ENCODE data around the gene ZNF511.

The ZNF511 gene

GRCh38 chr10:133293810-133294119 is 14.9 kb upstream of the ZNF511 start:
- Histone ChIP-seq H3K9me3 (no peaks in the 10 kb centered on the region), H3K36me3 (replicated peaks) (peaks cover 62% of the 10 kb centered on the region), H3K27me3 (ENCODE audit: low read depth) (no peaks in the 10 kb centered on the region), H3K4me1 (no peaks in the 10 kb centered on the region), H3K4me3 (no peak overlapping the region)
- DNase-seq (ENCODE audit: low spot score in 2 of 2), result no peak
- in situ Hi-C loops (cut with MboI; ENCODE audit: low sequenced_read_pairs), result no loop called here

- in situ Hi-C loops (cut with MboI; ENCODE audit: low sequenced_read_pairs), result no loop called here
- H3K36me3 ChIP-seq (replicated peaks), result peaks cover 60% of the 10 kb centered on the region
These were observed 14.5 kb upstream of the ZNF511 start for GRCh38 chr10:133294189-133294588.

GRCh38 chr10:133295426-133296320 is 13.0 kb upstream of the ZNF511 start:
- DNase-seq (ENCODE audit: low spot score in 2 of 2), result no peak
- H3K4me3 ChIP-seq, result no peak overlapping the region
- no peaks in the 10 kb centered on the region for H3K9me3 ChIP-seq
- no peaks in the 10 kb centered on the region for H3K27me3 ChIP-seq (ENCODE audit: low read depth)
- in situ Hi-C loops (cut with MboI; ENCODE audit: low sequenced_read_pairs), result no loop called here
- H3K4me1 ChIP-seq, result no peaks in the 10 kb centered on the region
- H3K36me3 ChIP-seq (replicated peaks), result peaks cover 63% of the 10 kb centered on the region

More at GRCh38 chr10:133294189-133294588, 14.5 kb upstream of the ZNF511 start:
- H3K4me1 ChIP-seq, result no peaks in the 10 kb centered on the region
- H3K4me3 ChIP-seq, result no peak overlapping the region
- no peaks in the 10 kb centered on the region for H3K27me3 ChIP-seq (ENCODE audit: low read depth)
- DNase-seq (ENCODE audit: low spot score in 2 of 2), result no peak
- H3K9me3 ChIP-seq, result no peaks in the 10 kb centered on the region

- no peaks in the 10 kb centered on the region for H3K27me3 ChIP-seq (ENCODE audit: low read depth)
- H3K36me3 ChIP-seq (replicated peaks), result peaks cover 59% of the 10 kb centered on the region
- no peaks in the 10 kb centered on the region for H3K4me1 ChIP-seq
- in situ Hi-C loops (cut with MboI; ENCODE audit: low sequenced_read_pairs), result no loop called here
- DNase-seq (ENCODE audit: low spot score in 2 of 2), result no peak
- H3K4me3 ChIP-seq, result no peak overlapping the region
- no peaks in the 10 kb centered on the region for H3K9me3 ChIP-seq
These were observed 11.2 kb upstream of the ZNF511 start for GRCh38 chr10:133297504-133297903.

GRCh38 chr10:133298466-133298865 is 10.2 kb upstream of the ZNF511 start:
- Histone ChIP-seq H3K36me3 (replicated peaks) (peaks cover 54% of the 10 kb centered on the region), H3K4me1 (no peaks in the 10 kb centered on the region), H3K4me3 (no peak overlapping the region), H3K9me3 (no peaks in the 10 kb centered on the region), H3K27me3 (ENCODE audit: low read depth) (no peaks in the 10 kb centered on the region)
- no peak for DNase-seq (ENCODE audit: low spot score in 2 of 2)
- in situ Hi-C loops (cut with MboI; ENCODE audit: low sequenced_read_pairs), result no loop called here

- H3K27me3 ChIP-seq (ENCODE audit: low read depth), result no peaks in the 10 kb centered on the region
- H3K9me3 ChIP-seq, result no peaks in the 10 kb centered on the region
- no peak overlapping the region for H3K4me3 ChIP-seq
- peaks cover 50% of the 10 kb centered on the region for H3K36me3 ChIP-seq (replicated peaks)
- no peaks in the 10 kb centered on the region for H3K4me1 ChIP-seq
- DNase-seq (ENCODE audit: low spot score in 2 of 2), result no peak
- in situ Hi-C loops (cut with MboI; ENCODE audit: low sequenced_read_pairs), result no loop called here
These were observed 9.5 kb upstream of the ZNF511 start for GRCh38 chr10:133299224-133299623.

- in situ Hi-C loops (cut with MboI; ENCODE audit: low sequenced_read_pairs), result no loop called here
- H3K4me1 ChIP-seq, result no peaks in the 10 kb centered on the region
- H3K9me3 ChIP-seq, result no peaks in the 10 kb centered on the region
- no peak for DNase-seq (ENCODE audit: low spot score in 2 of 2)
- H3K27me3 ChIP-seq (ENCODE audit: low read depth), result no peaks in the 10 kb centered on the region
- peaks cover 48% of the 10 kb centered on the region for H3K36me3 ChIP-seq (replicated peaks)
- no peak overlapping the region for H3K4me3 ChIP-seq
These were observed 9.0 kb upstream of the ZNF511 start for GRCh38 chr10:133299738-133300137.

- H3K4me3 ChIP-seq, result no peak overlapping the region
- in situ Hi-C loops (cut with MboI; ENCODE audit: low sequenced_read_pairs), result no loop called here
- no peaks in the 10 kb centered on the region for H3K27me3 ChIP-seq (ENCODE audit: low read depth)
- H3K36me3 ChIP-seq (replicated peaks), result peaks cover 29% of the 10 kb centered on the region
- no peaks in the 10 kb centered on the region for H3K4me1 ChIP-seq
- no peak for DNase-seq (ENCODE audit: low spot score in 2 of 2)
- H3K9me3 ChIP-seq, result no peaks in the 10 kb centered on the region
These were observed 6.5 kb upstream of the ZNF511 start for GRCh38 chr10:133302230-133302629.

GRCh38 chr10:133303206-133303605 is 5.5 kb upstream of the ZNF511 start:
- Histone ChIP-seq H3K9me3 (no peaks in the 10 kb centered on the region), H3K4me1 (no peaks in the 10 kb centered on the region), H3K27me3 (ENCODE audit: low read depth) (no peaks in the 10 kb centered on the region), H3K4me3 (no peak overlapping the region), H3K36me3 (replicated peaks) (peaks cover 20% of the 10 kb centered on the region)
- no peak for DNase-seq (ENCODE audit: low spot score in 2 of 2)
- in situ Hi-C loops (cut with MboI; ENCODE audit: low sequenced_read_pairs), result no loop called here

GRCh38 chr10:133306097-133306476 is 2.6 kb upstream of the ZNF511 start:
- in situ Hi-C loops (cut with MboI; ENCODE audit: low sequenced_read_pairs), result no loop called here
- Histone ChIP-seq H3K27me3 (ENCODE audit: low read depth) (no peaks in the 10 kb centered on the region), H3K9me3 (no peaks in the 10 kb centered on the region), H3K4me1 (no peaks in the 10 kb centered on the region), H3K4me3 (no peak overlapping the region), H3K36me3 (replicated peaks) (peaks cover 3% of the 10 kb centered on the region)
- no peak for DNase-seq (ENCODE audit: low spot score in 2 of 2)

- Histone ChIP-seq H3K9me3 (no peaks in the 10 kb centered on the region), H3K27me3 (ENCODE audit: low read depth) (no peaks in the 10 kb centered on the region), H3K4me1 (no peaks in the 10 kb centered on the region), H3K36me3 (replicated peaks) (peaks cover 3% of the 10 kb centered on the region), H3K4me3 (no peak overlapping the region)
- no peak for DNase-seq (ENCODE audit: low spot score in 2 of 2)
- in situ Hi-C loops (cut with MboI; ENCODE audit: low sequenced_read_pairs), result no loop called here
These were observed 1.8 kb upstream of the ZNF511 start for GRCh38 chr10:133306941-133307379.

GRCh38 chr10:133307776-133308420 is 816 bp upstream of the ZNF511 start:
- no peaks in the 10 kb centered on the region for H3K4me1 ChIP-seq
- H3K36me3 ChIP-seq (replicated peaks), result no peaks in the 10 kb centered on the region; the same call in 1 of the 2 replicates
- H3K4me3 ChIP-seq, result peak overlapping the region; percentile 71
- H3K9me3 ChIP-seq, result no peaks in the 10 kb centered on the region
- in situ Hi-C loops (cut with MboI; ENCODE audit: low sequenced_read_pairs), result no loop called here
- no peaks in the 10 kb centered on the region for H3K27me3 ChIP-seq (ENCODE audit: low read depth)
- DNase-seq (ENCODE audit: low spot score in 2 of 2), result peak; percentile 64 to 90

- peak; percentile 69 to 94 for DNase-seq (ENCODE audit: low spot score in 2 of 2)
- in situ Hi-C loops (cut with MboI; ENCODE audit: low sequenced_read_pairs), result no loop called here
- peak overlapping the region; percentile 71 for H3K4me3 ChIP-seq
These were observed 496 bp downstream of the ZNF511 start for GRCh38 chr10:133309100-133309719.

More at GRCh38 chr10:133309100-133309719, 496 bp downstream of the ZNF511 start:
- H3K9me3 ChIP-seq, result no peaks in the 10 kb centered on the region
- H3K4me1 ChIP-seq, result no peaks in the 10 kb centered on the region
- H3K36me3 ChIP-seq (replicated peaks), result no peaks in the 10 kb centered on the region; the same call in 1 of the 2 replicates
- H3K27me3 ChIP-seq (ENCODE audit: low read depth), result no peaks in the 10 kb centered on the region
